Uterus (tissue), 2 donors: ENCODE measurements around the gene C16orf87.

Experiments
- CTCF ChIP-seq, 4 experiments: fragments of 200-600 bp in 2 of 4; fragments of 450-650 bp in 2 of 4; sonication (generic) in 2 of 4; IDR thresholded peaks; one replicate each; pipeline ENCODE4 v1.5.1; 2016 to 2019; ENCODE audit warnings: antibody characterized with exemption in 4 of 4, mild to moderate bottlenecking in 2 of 4, moderate library complexity in 1 of 4
- POLR2A ChIP-seq, 2 donors: fragments of 450-650 bp; IDR thresholded peaks; one replicate each; pipeline ENCODE4 v1.6.1; 2016; ENCODE audit warnings: antibody characterized with exemption in 2 of 2, mild to moderate bottlenecking in 1 of 2, moderate library complexity in 1 of 2

GRCh38 chr16:46790599-46791270 lies 40.2 kb downstream of the C16orf87 start:
- TF ChIP-seq CTCF (IDR thresholded peaks at IDR 0.05) (no peak), POLR2A (IDR thresholded peaks at IDR 0.05) (no peak)
